HG03571 (cell line): ENCODE data around the gene PLAAT4.
"Not testable (repeated sequence)": the region's sequence is repeated elsewhere in the genome, so short reads cannot be mapped to it uniquely, and the experiment has no call there.

Source experiments
- ATAC-seq: cut with Tn5 transposase; IDR thresholded peaks from one replicate; pipeline ENCODE4 v1.9.1; 2021; ENCODE audit not compliant: unreplicated experiment

The PLAAT4 gene

GRCh38 chr11:63537293-63538101 is 889 bp downstream of the PLAAT4 start:
- no peak for ATAC-seq

- not testable (repeated sequence) for ATAC-seq
Observed at GRCh38 chr11:63542506-63542905, 5.9 kb downstream of the PLAAT4 start.

- no peak for ATAC-seq
Observed at GRCh38 chr11:63543711-63544110, 7.1 kb downstream of the PLAAT4 start.

GRCh38 chr11:63547061-63547460 is 10.5 kb downstream of the PLAAT4 start:
- no peak for ATAC-seq

GRCh38 chr11:63548178-63548577 is 11.6 kb downstream of the PLAAT4 start:
- no peak for ATAC-seq

- no peak for ATAC-seq
Observed at GRCh38 chr11:63549411-63549810, 12.8 kb downstream of the PLAAT4 start.

- not testable (repeated sequence) for ATAC-seq
Observed at GRCh38 chr11:63550156-63550700, 13.6 kb downstream of the PLAAT4 start.

GRCh38 chr11:63551091-63551888 is 14.7 kb downstream of the PLAAT4 start:
- no peak for ATAC-seq

- ATAC-seq: no peak
Observed at GRCh38 chr11:63551889-63552266, 15.3 kb downstream of the PLAAT4 start.

- ATAC-seq: no peak
Observed at GRCh38 chr11:63552921-63553320, 16.3 kb downstream of the PLAAT4 start.

- peak; percentile 61 for ATAC-seq
Observed at GRCh38 chr11:63553759-63554158, 17.2 kb downstream of the PLAAT4 start.

GRCh38 chr11:63554877-63555223 is 18.2 kb downstream of the PLAAT4 start:
- no peak for ATAC-seq

- no peak for ATAC-seq
Observed at GRCh38 chr11:63556404-63557013, 19.9 kb downstream of the PLAAT4 start.

GRCh38 chr11:63557570-63557969 is 21.0 kb downstream of the PLAAT4 start:
- no peak for ATAC-seq

GRCh38 chr11:63558459-63559157 is 22.0 kb downstream of the PLAAT4 start:
- no peak for ATAC-seq

GRCh38 chr11:63560506-63561180 is 24.0 kb downstream of the PLAAT4 start:
- ATAC-seq: no peak

GRCh38 chr11:63563201-63564055 is 26.8 kb downstream of the PLAAT4 start, which contains the start of gene PLAAT2:
Gene PLAAT2, minus strand, starts transcription at chr11:63563379. Its CDS starts 55 bp downstream, at chr11:63563324.
- ATAC-seq: no peak

- ATAC-seq: peak; percentile 47
Observed at GRCh38 chr11:63564056-63564774, 27.6 kb downstream of the PLAAT4 start.
